ENCODE data around the gene ACTR2.

DNA sequence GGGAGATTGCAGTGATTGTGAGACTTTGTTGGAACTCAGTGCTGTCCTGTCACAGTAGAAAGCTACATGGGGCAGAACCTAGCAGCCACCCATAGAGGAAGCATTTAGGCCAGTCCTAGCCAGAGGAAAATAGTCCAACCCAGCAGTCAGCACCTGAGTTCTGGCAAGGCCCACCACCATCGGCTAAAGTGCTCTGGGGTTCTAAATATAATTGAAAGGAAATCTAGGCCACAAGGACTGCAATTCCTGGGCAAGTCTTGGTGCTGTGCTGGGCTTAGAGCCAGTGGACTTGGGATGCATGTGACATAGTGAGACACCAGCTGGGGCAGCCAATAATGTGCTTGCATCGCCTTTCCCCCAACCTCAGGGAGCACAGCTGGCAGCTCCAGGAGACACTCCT is 28.9 kb upstream of the ACTR2 start:
- TF ChIP-seq POLR2A (IDR thresholded peaks at IDR 0.05; ENCODE audit: low read depth, low read length) (no peak), POLR2AphosphoS5 (IDR thresholded peaks at IDR 0.05; ENCODE audit: low read depth, low read length) (no peak)

Data from GM12891 (cell line).